ENCODE measurements around the gene VSIG2. TPM values are rescaled to one million over a fixed set of nuclear protein-coding genes. Genes with fewer than 3 reads are reported as not detected.

The VSIG2 gene
- total RNA-seq, 2 experiments from 2014 or later, result 0.22 TPM; not detected in 1

Other genes starting within 250 kb of the VSIG2 start
- gene OR8B12, start 208.6 kb downstream of the VSIG2 start, total RNA-seq, result not detected
- not detected for gene OR8A1, start 182.3 kb downstream of the VSIG2 start, total RNA-seq
- gene PANX3, start 140.8 kb downstream of the VSIG2 start, total RNA-seq, result not detected
- 10 to 100 TPM; 39.6 to 47.4 TPM for gene TBRG1, start 129.4 kb downstream of the VSIG2 start, total RNA-seq
- gene SIAE, start 78.5 kb downstream of the VSIG2 start, total RNA-seq, result 1 to 10 TPM; 6.5 to 7.5 TPM
- gene SPA17, start 78.4 kb downstream of the VSIG2 start, total RNA-seq, result 1 to 10 TPM; 1.1 to 1.8 TPM
- gene NRGN, start 12.3 kb downstream of the VSIG2 start, total RNA-seq, result 10 to 100 TPM in 1 of 2 experiments, 1 to 10 TPM in 1; 8.9 to 11.6 TPM
- gene ESAM, start 10.0 kb upstream of the VSIG2 start, total RNA-seq, result under 1 TPM; 0.19 to 0.45 TPM
- 10 to 100 TPM in 1 of 2 experiments, 1 to 10 TPM in 1; 9.5 to 10.5 TPM for gene MSANTD2, start 48.2 kb upstream of the VSIG2 start, total RNA-seq
- 10 to 100 TPM; 12.0 to 12.1 TPM for gene ROBO3, start 113.2 kb upstream of the VSIG2 start, total RNA-seq
- not detected for gene ROBO4, start 145.6 kb upstream of the VSIG2 start, total RNA-seq
- not detected for gene HEPN1, start 167.0 kb upstream of the VSIG2 start, total RNA-seq
- gene HEPACAM, start 183.8 kb upstream of the VSIG2 start, total RNA-seq, result not detected
- 1 to 10 TPM; 7.3 to 9.0 TPM for gene CCDC15, start 201.9 kb upstream of the VSIG2 start, total RNA-seq

All from activated CD4-positive, alpha-beta T cell treated with anti-CD3 and anti-CD28 coated beads, Interleukin-2, amount 10 ng/mL, durations not matched to agents 7 days and 5 days (primary cell).